ENCODE measurements around the gene ARL9.
A peak's percentile ranks its signal among the peaks of the same experiment; 100 is the strongest.

Gene ARL9

DNA sequence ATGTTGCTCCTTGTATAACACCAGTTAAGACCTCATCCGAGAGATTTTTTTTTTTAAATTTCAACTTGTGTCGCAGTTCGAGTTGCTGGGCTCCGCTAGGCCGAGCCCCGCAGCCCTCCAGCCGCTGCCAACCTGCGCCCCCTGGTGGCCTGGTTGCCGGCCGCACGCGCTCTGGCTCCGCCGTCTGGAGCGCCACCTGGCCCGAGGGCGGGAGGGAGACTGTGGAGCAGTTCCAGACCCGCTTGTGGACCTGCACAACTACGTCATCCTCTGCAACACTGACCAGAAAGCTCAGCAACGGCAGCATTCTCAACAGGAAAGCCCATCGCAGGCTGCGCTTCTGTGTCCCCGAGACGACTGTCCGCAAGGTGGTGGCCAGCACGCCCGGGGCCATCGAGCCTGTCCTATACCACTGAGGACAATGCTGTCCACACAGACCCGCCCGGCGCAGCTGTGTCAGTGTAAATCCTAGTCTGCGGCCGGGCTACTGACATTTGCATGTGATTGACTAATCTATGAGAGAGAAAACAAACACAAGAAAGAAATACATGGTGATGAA is 39.1 kb downstream of the ARL9 start:
- H3K4me3 ChIP-seq (ENCODE audit: low read depth, low read length) = peak overlapping the region; percentile 32

DNA sequence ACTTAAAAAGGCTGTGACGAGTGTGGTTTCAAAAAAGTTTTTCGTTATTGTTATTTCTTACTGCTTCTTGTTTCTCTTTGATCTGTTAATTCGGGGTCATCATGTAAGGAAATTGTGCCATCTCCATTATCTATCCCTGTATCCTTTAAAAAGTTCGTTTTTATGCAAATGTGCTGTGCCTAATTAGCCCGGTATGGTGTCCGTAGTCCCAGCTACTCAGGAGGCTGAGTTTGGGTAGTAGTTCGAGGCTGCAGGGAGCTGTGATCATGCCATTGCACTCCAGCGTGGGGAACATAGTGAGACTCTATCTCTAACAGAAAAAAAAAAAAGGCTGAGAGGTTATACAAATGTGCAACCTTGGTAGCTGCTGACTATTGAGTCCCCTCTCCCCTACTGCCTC is 45.1 kb downstream of the ARL9 start:
- in situ Hi-C loops (cut with HindIII; ENCODE audit: low sequenced_read_pairs) = no loop called here

More for the DNA sequence above, 39.1 kb downstream of the ARL9 start:
- peak; percentile 62 for DNase-seq (ENCODE audit: low read depth)
- TF ChIP-seq CTCF (IDR thresholded peaks at IDR 0.05; ENCODE audit: low read depth, low read length, missing control alignments) = peak; percentile 99
- in situ Hi-C loops (cut with HindIII; ENCODE audit: low sequenced_read_pairs) = no loop called here

DNA sequence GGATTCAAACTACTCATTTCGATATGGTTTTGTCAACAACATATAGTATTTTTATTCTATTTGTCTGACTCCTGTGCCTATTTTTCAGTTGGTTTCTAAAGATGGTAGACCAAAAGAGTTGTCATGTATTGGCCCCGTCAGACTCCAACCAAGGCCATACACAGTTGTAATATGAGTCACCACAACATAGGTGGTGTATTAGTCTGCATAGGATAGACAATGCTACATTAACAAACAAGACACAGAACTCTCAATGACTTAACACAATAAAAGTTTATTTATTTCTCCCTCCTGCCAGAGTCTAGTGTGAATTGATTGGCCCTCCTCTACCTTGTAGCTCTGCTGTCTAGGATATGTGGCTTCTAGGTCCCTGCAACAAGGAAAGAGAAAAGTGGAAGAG is 45.9 kb downstream of the ARL9 start:
- no peak for TF ChIP-seq CTCF (IDR thresholded peaks at IDR 0.05; ENCODE audit: low read depth, low read length, missing control alignments)
- in situ Hi-C loops (cut with HindIII; ENCODE audit: low sequenced_read_pairs) = no loop called here

More for the DNA sequence above, 45.1 kb downstream of the ARL9 start:
- no peak overlapping the region for H3K4me3 ChIP-seq (ENCODE audit: low read depth, low read length)
- TF ChIP-seq CTCF (IDR thresholded peaks at IDR 0.05; ENCODE audit: low read depth, low read length, missing control alignments) = no peak
- DNase-seq (ENCODE audit: low read depth) = no peak

DNA sequence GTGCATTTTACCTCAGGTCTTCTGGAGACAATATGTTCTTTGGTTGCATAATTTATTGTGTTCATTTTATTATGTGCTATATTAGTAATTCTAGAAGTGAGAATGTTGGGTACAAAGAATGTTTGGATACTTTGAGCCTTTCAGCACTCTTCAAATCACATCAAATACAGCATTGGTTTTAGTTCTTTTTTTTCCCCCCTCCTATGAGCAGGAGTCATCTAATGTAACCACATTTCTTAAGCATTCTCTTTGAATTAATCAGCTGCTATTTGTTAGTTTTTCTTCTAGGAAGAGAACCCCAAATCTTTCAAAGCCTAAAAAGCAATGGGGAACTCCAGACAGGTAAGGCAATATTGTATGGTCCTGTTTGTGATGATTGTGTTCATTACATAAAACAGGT is 46.7 kb downstream of the ARL9 start:
- in situ Hi-C loops (cut with HindIII; ENCODE audit: low sequenced_read_pairs) = no loop called here
- no peak overlapping the region for H3K4me3 ChIP-seq (ENCODE audit: low read depth, low read length)
- TF ChIP-seq CTCF (IDR thresholded peaks at IDR 0.05; ENCODE audit: low read depth, low read length, missing control alignments) = no peak
- DNase-seq (ENCODE audit: low read depth) = no peak

More for the DNA sequence above, 45.9 kb downstream of the ARL9 start:
- H3K4me3 ChIP-seq (ENCODE audit: low read depth, low read length) = no peak overlapping the region
- no peak for DNase-seq (ENCODE audit: low read depth)

DNA sequence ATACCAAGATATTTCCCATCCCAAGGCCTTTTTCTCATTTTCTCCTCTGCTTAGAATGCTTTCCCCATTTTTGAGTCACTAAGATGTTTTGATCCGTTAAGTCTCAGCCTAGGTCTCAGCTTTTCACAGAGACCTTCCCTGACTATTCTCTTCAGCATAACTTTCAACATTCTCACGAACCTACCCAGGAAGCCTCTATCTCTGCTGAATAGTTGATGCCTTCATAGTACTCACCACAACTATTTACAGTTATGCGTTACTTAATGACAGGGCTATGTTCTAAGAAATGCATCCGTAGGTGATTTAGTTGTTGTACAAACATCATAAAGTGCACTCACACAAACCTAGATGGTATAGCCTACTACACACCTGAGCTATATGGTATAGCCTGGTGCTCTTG is 64.5 kb downstream of the ARL9 start:
- no peak for TF ChIP-seq CTCF (IDR thresholded peaks at IDR 0.05; ENCODE audit: low read depth, low read length, missing control alignments)
- in situ Hi-C loops (cut with HindIII; ENCODE audit: low sequenced_read_pairs) = no loop called here

More for the DNA sequence above, 64.5 kb downstream of the ARL9 start:
- DNase-seq (ENCODE audit: low read depth) = no peak
- no peak overlapping the region for H3K4me3 ChIP-seq (ENCODE audit: low read depth, low read length)
